IPS DF 6.9 (cell line): ENCODE data around the gene ITGB7.

Experiments
- DNase-seq: peaks from one replicate; pipeline ENCODE4 v3.0.0-alpha.2; 2013; ENCODE audit warnings: low read depth, low spot score
- H3K27ac ChIP-seq: one replicate; pipeline ENCODE4 v1.5.1; 2013; ENCODE audit warnings: low read length, control low read depth
- H3K27me3 ChIP-seq: 2 replicates; pipeline ENCODE4 v1.6.1; 2013; ENCODE audit warnings: mild to moderate bottlenecking, low read length; ENCODE audit not compliant: control insufficient read depth, insufficient read depth
- H3K36me3 ChIP-seq: 2 replicates; pipeline ENCODE4 v1.6.1; 2013; ENCODE audit warnings: low read length; ENCODE audit not compliant: control insufficient read depth, insufficient read depth
- H3K4me1 ChIP-seq: 2 replicates; pipeline ENCODE4 v1.6.1; 2013; ENCODE audit warnings: low read length; ENCODE audit not compliant: control insufficient read depth, insufficient read depth
- H3K4me3 ChIP-seq: 2 replicates; pipeline ENCODE4 v1.5.1; 2013; ENCODE audit warnings: mild to moderate bottlenecking, low read length
- H3K9me3 ChIP-seq: 2 replicates; pipeline ENCODE4 v1.6.1; 2013; ENCODE audit warnings: low read length, inconsistent platforms; ENCODE audit not compliant: control insufficient read depth, insufficient read depth
- WGBS: extraction: QIAGEN DNeasy Blood & Tissue Kit; methylation state at CpG from one replicate; pipeline ENCODE4 v1.1.7; 2013; ENCODE audit warnings: mixed read lengths, missing lambda C conversion rate; ENCODE audit not compliant: insufficient read length, insufficient coverage; 5-methylcytosine and 5-hydroxymethylcytosine counted together

The ITGB7 gene

GRCh38 chr12:53147181-53147580 lies 59.9 kb downstream of the ITGB7 start:
- H3K4me3 ChIP-seq = no peak overlapping the region
- no CpG with 5 or more reads among the region's 5 CpGs for WGBS
- no peaks in the 10 kb centered on the region for H3K4me1 ChIP-seq
- no peaks in the 10 kb centered on the region for H3K36me3 ChIP-seq
- no peak for DNase-seq
- no peak overlapping the region for H3K27ac ChIP-seq
- no peaks in the 10 kb centered on the region for H3K9me3 ChIP-seq
- H3K27me3 ChIP-seq = no peaks in the 10 kb centered on the region

- H3K9me3 ChIP-seq = no peaks in the 10 kb centered on the region
- no peaks in the 10 kb centered on the region for H3K36me3 ChIP-seq
- no peaks in the 10 kb centered on the region for H3K27me3 ChIP-seq
- H3K4me3 ChIP-seq = no peak overlapping the region
- WGBS = no CpG with 5 or more reads among the region's 5 CpGs
- no peaks in the 10 kb centered on the region for H3K4me1 ChIP-seq
- H3K27ac ChIP-seq = no peak overlapping the region
- DNase-seq = no peak
These were observed 61.4 kb downstream of the ITGB7 start for GRCh38 chr12:53145383-53146260.

- H3K9me3 ChIP-seq = no peaks in the 10 kb centered on the region; the same call in 1 of the 2 replicates
- WGBS = no CpG with 5 or more reads among the region's 4 CpGs
- H3K4me1 ChIP-seq = no peaks in the 10 kb centered on the region
- H3K27me3 ChIP-seq = no peaks in the 10 kb centered on the region
- no peak overlapping the region for H3K27ac ChIP-seq
- no peak for DNase-seq
- H3K36me3 ChIP-seq = no peaks in the 10 kb centered on the region
- H3K4me3 ChIP-seq = no peak overlapping the region
These were observed 63.7 kb downstream of the ITGB7 start for GRCh38 chr12:53143355-53143754.
